Osteoblast (primary cell): ENCODE data around the gene GSDME. TPM values are rescaled to one million over a fixed set of nuclear protein-coding genes. Genes with fewer than 3 reads are reported as not detected.

Source experiments
- DNase-seq: peaks from one replicate; pipeline ENCODE4 v3.0.0; 2011; ENCODE audit warnings: low spot score, mixed read lengths; ENCODE audit not compliant: insufficient read length; ENCODE audit errors: missing footprints
- H2AFZ ChIP-seq: 2 replicates; pipeline ENCODE4 v1.6.0; 2011; ENCODE audit warnings: mild to moderate bottlenecking, low read length
- H3K27ac ChIP-seq: 2 replicates; pipeline ENCODE4 v1.5.1; 2011; ENCODE audit warnings: mild to moderate bottlenecking, low read depth, low read length, moderate library complexity
- H3K27me3 ChIP-seq: 2 replicates; pipeline ENCODE4 v1.6.0; 2012; ENCODE audit warnings: mild to moderate bottlenecking, control low read depth, inconsistent platforms, low read length, moderate library complexity; ENCODE audit not compliant: insufficient read depth
- H3K36me3 ChIP-seq: 2 replicates; pipeline ENCODE4 v1.5.1; 2011; ENCODE audit warnings: mild to moderate bottlenecking, low read length, control low read depth, moderate library complexity; ENCODE audit not compliant: insufficient read depth
- H3K4me1 ChIP-seq: 2 replicates; pipeline ENCODE4 v1.5.1; 2011; ENCODE audit warnings: mild to moderate bottlenecking, low read length, control low read depth, moderate library complexity; ENCODE audit not compliant: insufficient read depth
- H3K4me2 ChIP-seq: 2 replicates; pipeline ENCODE4 v1.6.0; 2011; ENCODE audit warnings: mild to moderate bottlenecking, low read length; ENCODE audit not compliant: insufficient read depth
- H3K4me3 ChIP-seq: fragments of 200-600 bp; sonication (generic); 3 replicates; pipeline ENCODE4 v1.5.1; 2012; ENCODE audit warnings: mild to moderate bottlenecking, low read length, inconsistent platforms; ENCODE audit not compliant: insufficient read depth
- H3K79me2 ChIP-seq: 2 replicates; pipeline ENCODE4 v1.6.0; 2012; ENCODE audit warnings: mild to moderate bottlenecking, low read length, control low read depth, inconsistent platforms; ENCODE audit not compliant: insufficient read depth
- H3K9me3 ChIP-seq: 2 replicates; pipeline ENCODE4 v1.5.1; 2011; ENCODE audit warnings: low read depth, low read length, control low read depth
- H4K20me1 ChIP-seq: 2 replicates; pipeline ENCODE4 v1.6.0; 2012; ENCODE audit warnings: mild to moderate bottlenecking, low read length, control low read depth; ENCODE audit not compliant: insufficient read depth
- total RNA-seq: library from RNA; depleted of rRNA; stranded (reverse); fragments of >200 nt; gene quantifications from 2 replicates; pipeline ENCODE4 v1.2.3, GENCODE V29; 2012
- TF ChIP-seq, protein P1 (sequence below): IDR thresholded peaks from 2 replicates; pipeline ENCODE4 v1.5.1; 2011; ENCODE audit warnings: mild to moderate bottlenecking, low read depth, low read length, moderate library complexity; ENCODE audit errors: extremely low read depth

The GSDME gene
- total RNA-seq, 1 donor: 42.3 TPM

DNA sequence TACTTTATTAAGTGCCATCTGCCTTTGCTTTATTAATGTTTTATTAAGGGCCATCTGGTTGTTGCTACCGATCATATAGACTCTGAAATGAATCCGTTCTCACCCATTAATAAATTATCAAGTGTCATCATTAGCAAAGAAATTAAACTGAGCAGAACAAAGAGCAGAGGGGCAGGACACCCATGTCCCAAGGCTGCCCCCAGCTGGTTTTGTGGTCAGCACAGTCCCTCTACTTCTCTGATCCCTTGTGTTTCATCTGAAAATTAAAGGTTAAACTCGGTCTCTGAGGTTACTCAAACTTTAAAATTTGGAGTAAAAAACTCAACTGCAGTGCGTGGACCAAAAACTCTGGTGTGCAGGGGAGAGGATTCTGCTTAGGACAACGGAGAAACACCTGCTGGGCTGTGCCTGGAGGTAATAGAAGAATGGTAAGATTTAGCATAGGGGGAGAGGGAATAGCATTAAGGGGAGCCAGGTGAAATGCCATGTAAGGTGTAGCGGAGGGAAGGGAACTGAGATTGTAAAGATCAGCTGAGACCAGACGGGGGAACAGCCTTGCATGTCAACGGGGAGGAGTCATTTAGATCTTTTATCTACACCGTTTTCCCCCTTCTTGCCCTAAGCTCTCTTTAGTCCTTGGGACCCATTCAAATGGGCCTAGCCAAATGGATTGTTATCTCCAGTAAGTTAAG is 10.8 kb upstream of the GSDME start:
- no peaks in the 10 kb centered on the region for H4K20me1 ChIP-seq
- H3K4me3 ChIP-seq: no peak overlapping the region
- no peaks in the 10 kb centered on the region for H3K27me3 ChIP-seq
- no peak overlapping the region for H3K4me2 ChIP-seq
- no peaks in the 10 kb centered on the region for H3K79me2 ChIP-seq
- TF ChIP-seq, protein P1, sequence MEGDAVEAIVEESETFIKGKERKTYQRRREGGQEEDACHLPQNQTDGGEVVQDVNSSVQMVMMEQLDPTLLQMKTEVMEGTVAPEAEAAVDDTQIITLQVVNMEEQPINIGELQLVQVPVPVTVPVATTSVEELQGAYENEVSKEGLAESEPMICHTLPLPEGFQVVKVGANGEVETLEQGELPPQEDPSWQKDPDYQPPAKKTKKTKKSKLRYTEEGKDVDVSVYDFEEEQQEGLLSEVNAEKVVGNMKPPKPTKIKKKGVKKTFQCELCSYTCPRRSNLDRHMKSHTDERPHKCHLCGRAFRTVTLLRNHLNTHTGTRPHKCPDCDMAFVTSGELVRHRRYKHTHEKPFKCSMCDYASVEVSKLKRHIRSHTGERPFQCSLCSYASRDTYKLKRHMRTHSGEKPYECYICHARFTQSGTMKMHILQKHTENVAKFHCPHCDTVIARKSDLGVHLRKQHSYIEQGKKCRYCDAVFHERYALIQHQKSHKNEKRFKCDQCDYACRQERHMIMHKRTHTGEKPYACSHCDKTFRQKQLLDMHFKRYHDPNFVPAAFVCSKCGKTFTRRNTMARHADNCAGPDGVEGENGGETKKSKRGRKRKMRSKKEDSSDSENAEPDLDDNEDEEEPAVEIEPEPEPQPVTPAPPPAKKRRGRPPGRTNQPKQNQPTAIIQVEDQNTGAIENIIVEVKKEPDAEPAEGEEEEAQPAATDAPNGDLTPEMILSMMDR: no peak
- no peak for DNase-seq
- H3K9me3 ChIP-seq: no peaks in the 10 kb centered on the region
- no peak overlapping the region for H2AFZ ChIP-seq
- H3K4me1 ChIP-seq: no peaks in the 10 kb centered on the region
- H3K27ac ChIP-seq: no peak overlapping the region
- no peaks in the 10 kb centered on the region for H3K36me3 ChIP-seq

DNA sequence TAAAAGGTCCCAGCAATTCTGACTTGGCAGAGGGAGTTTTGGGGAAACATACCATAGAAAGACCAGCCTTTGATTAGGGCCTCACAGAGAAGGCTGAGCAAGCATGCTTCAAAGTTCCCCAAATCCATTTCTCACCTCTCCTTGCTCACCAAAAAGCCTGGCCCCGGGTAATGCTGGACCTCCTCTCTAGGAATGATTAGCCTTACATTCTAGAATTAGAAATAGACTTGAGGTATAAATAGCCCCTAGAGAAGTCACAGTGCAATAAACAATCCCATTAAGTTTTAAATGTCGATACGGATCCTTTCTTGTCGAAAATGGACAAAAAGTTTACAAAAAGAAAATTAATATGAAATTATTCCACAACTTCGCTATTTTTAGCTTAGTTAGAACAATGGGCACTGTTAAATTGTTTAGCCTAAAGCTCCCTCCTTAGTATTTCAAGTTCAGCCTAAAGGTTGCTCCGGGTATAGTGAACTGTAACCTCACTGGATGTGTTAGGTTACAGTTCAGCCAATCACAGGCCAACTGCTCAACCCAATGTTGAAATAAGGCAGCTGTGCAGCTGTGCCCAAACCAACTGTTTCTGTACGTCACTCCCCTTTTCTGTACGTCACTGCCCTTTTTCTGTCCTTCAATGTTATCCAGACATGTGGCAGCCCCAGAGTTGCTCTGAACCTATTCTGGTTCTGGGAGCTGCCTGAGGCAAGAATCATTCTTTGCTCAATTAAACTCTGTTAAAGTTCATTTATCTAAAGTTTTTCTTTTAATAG is 7.9 kb upstream of the GSDME start:
- H3K27me3 ChIP-seq: no peaks in the 10 kb centered on the region
- no peak overlapping the region for H3K27ac ChIP-seq
- H3K4me2 ChIP-seq: no peak overlapping the region
- H2AFZ ChIP-seq: no peak overlapping the region
- TF ChIP-seq, protein P1: no peak
- DNase-seq: no peak
- H4K20me1 ChIP-seq: no peaks in the 10 kb centered on the region
- no peaks in the 10 kb centered on the region for H3K79me2 ChIP-seq
- H3K4me1 ChIP-seq: no peaks in the 10 kb centered on the region
- H3K9me3 ChIP-seq: no peaks in the 10 kb centered on the region
- no peak overlapping the region for H3K4me3 ChIP-seq
- H3K36me3 ChIP-seq: no peaks in the 10 kb centered on the region

DNA sequence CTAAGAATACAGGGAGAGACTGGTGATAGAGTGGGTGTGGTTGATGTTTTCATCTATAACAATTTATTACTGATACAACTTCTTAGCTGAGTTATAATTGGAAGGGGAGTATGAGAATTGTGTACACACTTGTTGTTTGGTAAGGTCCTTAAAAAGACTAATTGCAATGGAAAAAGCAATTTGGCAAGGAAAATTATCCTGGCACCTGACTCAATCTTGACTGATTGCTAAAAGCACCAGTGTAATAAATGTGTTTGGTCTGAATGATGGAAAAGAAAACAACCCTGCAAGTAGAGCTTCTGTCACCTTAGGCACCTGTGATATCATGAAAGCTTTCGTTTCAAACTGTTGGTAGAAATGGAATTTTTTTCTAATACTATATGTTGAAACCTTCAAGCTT is 6.7 kb upstream of the GSDME start:
- TF ChIP-seq, protein P1: no peak
- Histone ChIP-seq H3K9me3 (no peaks in the 10 kb centered on the region), H3K4me1 (no peaks in the 10 kb centered on the region), H3K36me3 (no peaks in the 10 kb centered on the region), H3K4me3 (no peak overlapping the region), H3K27me3 (no peaks in the 10 kb centered on the region), H3K79me2 (no peaks in the 10 kb centered on the region), H2AFZ (no peak overlapping the region), H4K20me1 (no peaks in the 10 kb centered on the region), H3K27ac (no peak overlapping the region), H3K4me2 (no peak overlapping the region)
- DNase-seq: no peak

DNA sequence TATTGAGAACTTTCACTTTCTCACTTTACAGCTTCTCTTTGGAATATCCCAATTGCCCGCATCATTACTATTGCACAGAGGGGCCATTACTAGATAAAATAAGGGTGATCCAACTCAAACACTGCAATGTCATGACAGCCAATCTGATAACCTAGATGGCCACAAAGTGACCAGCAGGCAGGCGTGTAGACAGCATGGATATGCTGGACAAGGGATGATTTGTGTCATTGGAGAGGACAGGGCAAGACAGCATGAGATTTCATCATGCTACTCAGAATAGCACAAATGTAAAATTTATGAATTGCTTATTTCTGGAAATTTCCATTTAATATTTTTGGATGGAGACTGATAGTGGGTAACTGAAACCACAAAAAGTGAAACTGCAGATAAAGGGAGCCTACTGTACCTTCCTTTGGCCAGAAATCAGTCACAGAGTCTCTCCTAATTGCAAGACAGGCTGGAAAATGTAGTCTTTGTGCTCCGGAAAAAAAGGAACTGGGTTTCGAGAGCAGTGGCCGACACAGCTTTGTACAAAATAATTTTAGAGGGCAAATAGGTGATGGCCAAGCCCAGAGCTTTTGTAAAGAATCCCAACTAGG is 6.1 kb upstream of the GSDME start:
- Histone ChIP-seq H3K27ac (no peak overlapping the region), H3K36me3 (no peaks in the 10 kb centered on the region), H3K4me2 (no peak overlapping the region), H2AFZ (no peak overlapping the region), H3K4me3 (no peak overlapping the region), H3K9me3 (no peaks in the 10 kb centered on the region), H3K79me2 (no peaks in the 10 kb centered on the region), H3K4me1 (no peaks in the 10 kb centered on the region), H3K27me3 (no peaks in the 10 kb centered on the region), H4K20me1 (no peaks in the 10 kb centered on the region)
- TF ChIP-seq, protein P1: no peak
- no peak for DNase-seq
